Activated T-cell treated with anti-CD3 and anti-CD28 coated beads, Interleukin-2, amount 50 U/mL, for 48 hours (primary cell): ENCODE results near the gene DSG2.

Experiments used
- DNase-seq, 2 experiments: peaks; one replicate each; pipeline ENCODE4 v3.0.0-alpha.2; 2020

The DSG2 gene

DNA sequence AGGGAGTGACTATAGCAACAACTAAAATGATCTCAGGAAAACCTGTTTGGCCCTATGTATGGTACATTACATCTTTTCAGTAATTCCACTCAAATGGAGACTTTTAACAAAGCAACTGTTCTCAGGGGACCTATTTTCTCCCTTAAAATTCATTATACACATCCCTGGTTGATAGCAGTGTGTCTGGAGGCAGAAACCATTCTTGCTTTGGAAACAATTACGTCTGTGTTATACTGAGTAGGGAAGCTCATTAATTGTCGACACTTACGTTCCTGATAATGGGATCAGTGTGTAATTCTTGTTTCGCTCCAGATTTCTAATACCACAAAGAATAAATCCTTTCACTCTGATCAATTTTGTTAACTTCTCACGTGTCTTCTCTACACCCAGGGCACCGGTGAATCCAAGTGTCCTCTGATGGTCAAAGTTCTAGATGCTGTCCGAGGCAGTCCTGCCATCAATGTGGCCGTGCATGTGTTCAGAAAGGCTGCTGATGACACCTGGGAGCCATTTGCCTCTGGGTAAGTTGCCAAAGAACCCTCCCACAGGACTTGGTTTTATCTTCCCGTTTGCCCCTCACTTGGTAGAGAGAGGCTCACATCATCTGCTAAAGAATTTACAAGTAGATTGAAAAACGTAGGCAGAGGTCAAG lies 94.7 kb downstream of the DSG2 start:
- DNase-seq = no peak

DNA sequence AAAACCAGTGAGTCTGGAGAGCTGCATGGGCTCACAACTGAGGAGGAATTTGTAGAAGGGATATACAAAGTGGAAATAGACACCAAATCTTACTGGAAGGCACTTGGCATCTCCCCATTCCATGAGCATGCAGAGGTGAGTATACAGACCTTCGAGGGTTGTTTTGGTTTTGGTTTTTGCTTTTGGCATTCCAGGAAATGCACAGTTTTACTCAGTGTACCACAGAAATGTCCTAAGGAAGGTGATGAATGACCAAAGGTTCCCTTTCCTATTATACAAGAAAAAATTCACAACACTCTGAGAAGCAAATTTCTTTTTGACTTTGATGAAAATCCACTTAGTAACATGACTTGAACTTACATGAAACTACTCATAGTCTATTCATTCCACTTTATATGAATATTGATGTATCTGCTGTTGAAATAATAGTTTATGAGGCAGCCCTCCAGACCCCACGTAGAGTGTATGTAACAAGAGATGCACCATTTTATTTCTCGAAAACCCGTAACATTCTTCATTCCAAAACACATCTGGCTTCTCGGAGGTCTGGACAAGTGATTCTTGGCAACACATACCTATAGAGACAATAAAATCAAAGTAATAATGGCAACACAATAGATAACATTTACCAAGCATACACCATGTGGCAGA lies 97.3 kb downstream of the DSG2 start:
- no peak for DNase-seq

DNA sequence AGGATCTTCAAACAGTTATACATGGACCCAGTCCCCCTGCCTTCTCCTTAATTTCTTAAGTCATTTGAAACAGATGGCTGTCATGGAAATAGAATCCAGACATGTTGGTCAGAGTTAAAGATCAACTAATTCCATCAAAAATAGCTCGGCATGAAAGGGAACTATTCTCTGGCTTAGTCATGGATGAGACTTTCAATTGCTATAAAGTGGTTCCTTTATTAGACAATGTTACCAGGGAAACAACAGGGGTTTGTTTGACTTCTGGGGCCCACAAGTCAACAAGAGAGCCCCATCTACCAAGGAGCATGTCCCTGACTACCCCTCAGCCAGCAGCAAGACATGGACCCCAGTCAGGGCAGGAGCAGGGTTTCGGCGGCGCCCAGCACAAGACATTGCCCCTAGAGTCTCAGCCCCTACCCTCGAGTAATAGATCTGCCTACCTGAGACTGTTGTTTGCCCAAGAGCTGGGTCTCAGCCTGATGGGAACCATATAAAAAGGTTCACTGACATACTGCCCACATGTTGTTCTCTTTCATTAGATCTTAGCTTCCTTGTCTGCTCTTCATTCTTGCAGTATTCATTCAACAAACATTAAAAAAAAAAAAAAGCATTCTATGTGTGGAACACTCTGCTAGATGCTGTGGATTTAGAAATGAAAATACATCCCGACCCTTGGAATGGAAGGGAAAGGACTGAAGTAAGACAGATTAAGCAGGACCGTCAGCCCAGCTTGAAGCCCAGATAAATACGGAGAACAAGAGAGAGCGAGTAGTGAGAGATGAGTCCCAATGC lies 98.3 kb downstream of the DSG2 start:
- no peak for DNase-seq

DNA sequence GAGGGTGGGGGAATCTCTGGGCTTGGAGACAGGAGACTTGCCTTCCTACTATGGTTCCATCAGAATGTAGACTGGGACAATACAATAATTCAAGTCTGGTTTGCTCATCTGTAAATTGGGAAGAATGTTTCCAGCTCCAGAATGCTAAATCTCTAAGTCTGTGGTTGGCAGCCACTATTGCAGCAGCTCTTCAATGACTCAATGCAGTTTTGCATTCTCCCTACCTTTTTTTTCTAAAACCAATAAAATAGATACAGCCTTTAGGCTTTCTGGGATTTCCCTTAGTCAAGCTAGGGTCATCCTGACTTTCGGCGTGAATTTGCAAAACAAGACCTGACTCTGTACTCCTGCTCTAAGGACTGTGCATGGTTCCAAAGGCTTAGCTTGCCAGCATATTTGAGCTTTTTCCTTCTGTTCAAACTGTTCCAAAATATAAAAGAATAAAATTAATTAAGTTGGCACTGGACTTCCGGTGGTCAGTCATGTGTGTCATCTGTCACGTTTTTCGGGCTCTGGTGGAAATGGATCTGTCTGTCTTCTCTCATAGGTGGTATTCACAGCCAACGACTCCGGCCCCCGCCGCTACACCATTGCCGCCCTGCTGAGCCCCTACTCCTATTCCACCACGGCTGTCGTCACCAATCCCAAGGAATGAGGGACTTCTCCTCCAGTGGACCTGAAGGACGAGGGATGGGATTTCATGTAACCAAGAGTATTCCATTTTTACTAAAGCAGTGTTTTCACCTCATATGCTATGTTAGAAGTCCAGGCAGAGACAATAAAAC lies 100.2 kb downstream of the DSG2 start:
- no peak for DNase-seq
